Activated CD8-positive, alpha-beta memory T cell treated with anti-CD3 and anti-CD28 coated beads, Interleukin-2, amount 50 U/mL, for 48 hours (primary cell): ENCODE measurements around the gene FXYD3.
A peak's percentile ranks its signal among the peaks of the same experiment; 100 is the strongest.

Experiments used
- DNase-seq: peaks from one replicate; pipeline ENCODE4 v3.0.0-alpha.2; 2020

Gene FXYD3

DNA sequence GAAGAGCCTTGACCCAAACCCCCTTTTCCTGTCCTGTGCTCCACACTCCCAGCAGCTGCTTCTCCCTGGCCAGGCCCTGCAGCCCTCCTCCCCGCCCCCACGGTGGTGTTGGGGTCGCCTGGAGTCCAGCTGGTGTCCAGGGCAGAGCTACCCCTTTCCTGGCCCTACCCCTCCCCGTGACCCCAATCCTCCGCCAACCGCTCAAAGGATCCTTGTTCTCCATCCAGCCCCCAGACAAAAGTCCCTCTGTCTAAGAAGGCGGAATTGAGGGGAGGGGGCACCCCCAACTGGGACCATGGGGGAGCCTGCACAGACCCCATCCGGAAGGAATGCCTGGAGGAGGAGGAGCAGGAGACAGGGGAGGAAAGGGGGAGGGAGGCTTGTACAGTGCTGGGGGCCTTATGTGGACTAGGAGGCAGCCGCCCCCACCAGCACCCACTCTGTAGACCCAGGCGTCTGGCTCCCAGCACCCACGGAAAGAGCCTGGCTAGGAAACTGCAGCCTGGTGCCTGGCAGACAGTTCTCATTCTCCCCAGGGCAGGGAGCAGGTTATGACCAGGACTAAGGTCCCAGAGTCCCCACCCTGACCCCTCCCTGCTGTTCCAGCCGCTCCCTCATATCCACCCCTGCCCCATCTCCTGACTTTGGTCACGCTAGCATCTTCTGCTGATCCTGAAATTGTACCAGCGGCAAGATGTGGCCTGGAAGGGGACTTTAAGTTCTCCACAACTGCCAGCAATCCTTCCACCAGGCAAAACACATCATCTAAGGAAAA, at the start of gene FXYD3:
TSS of gene FXYD3 (plus strand) at position 647 of the 775 bp plus-strand sequence. CDS start 3,554 bp downstream, outside the sequence.
- no peak for DNase-seq

DNA sequence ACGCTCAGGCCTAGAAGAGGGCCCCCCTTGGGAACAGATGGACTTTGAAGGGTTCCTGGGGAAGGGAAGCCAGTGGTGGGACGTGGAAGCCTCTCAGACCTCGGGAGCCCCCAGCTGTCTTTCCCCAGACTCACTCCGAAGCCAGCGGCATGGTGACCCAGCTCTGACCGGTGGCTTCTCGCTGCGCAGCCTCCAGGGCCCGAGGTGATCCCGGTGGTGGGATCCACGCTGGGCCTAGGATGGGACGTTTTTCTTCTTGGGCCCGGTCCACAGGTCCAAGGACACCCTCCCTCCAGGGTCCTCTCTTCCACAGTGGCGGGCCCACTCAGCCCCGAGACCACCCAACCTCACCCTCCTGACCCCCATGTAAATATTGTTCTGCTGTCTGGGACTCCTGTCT, 49.5 kb upstream of the FXYD3 start:
- no peak for DNase-seq

- peak; percentile 99 for DNase-seq
These were observed 48.7 kb upstream of the FXYD3 start for GRCh38 chr19:35066691-35067563.

DNA sequence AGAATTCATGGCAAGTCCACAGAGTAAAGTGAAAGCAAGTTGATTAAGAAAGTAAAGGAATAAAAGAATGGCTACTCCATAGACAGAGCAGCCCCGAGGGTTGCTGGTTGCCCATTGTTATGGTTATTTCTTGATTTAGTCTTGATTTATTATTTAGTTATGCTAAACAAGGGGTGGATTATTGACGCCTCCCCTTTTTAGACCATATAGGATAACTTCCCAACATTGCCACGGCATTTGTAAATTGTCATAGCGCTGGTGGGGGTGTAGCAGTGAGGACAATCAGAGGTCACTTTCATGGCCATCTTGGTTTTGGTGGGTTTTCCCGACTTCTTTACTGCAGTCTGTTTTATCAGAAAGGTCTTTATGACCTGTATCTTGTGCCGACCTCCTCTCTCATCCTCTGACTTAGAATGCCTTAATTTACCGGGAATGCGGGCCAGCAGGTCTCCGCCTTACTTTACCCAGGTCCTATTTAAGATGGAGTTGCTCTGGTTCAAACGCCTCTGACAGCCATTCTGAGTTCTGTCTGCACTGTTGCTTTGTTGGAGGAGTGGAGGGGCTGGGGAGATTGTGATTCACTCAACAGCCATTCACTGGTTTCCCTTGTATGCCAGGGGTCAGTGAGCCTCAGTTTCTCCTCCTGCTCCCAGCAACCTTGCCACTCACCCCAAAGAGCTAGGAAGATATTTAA, 46.5 kb upstream of the FXYD3 start:
- DNase-seq = no peak

GRCh38 chr19:35069696-35070095, 45.9 kb upstream of the FXYD3 start:
- no peak for DNase-seq

- no peak for DNase-seq
These were observed 45.2 kb upstream of the FXYD3 start for GRCh38 chr19:35070471-35070870.

DNA sequence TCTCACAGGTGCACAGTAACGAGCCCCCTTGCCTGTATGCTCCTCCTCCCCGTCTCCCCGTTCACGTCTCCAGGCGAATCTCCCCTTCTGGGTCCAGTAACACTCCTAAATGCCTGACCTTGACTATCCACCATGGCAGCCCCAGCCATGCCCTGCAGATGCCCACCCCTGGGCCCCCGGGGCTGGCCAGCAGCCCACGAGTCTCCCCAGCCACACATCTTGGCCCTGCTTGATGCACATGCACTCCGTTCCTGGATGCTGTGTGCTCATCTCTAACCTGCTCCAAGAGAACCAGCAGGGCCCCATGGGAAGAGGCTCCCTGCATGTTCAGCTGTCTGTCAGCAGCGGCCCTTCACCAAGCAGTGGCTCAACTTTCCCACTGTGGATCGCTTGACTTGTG, 42.1 kb upstream of the FXYD3 start:
- DNase-seq = no peak

DNA sequence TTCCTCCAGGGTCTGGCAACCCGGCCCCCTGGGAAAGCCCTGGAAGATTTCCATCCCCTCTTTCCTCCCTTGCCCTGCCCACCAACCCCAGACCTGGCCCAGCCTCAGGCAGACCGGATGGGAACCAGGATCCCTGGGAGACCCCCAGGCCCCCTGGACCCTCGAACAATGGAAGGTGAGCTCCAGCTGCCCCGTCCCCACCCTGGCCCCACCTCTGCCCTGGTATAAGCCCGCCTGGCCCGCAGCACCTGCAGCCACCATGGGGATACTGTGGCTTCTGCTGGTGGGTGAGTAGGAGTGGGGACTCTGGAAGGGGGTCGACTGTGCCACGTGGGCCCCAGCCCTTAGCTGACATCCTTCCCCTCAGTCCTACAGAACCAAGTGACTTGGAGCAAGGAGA, 41.7 kb upstream of the FXYD3 start:
- no peak for DNase-seq

- DNase-seq = no peak
These were observed 41.0 kb upstream of the FXYD3 start for GRCh38 chr19:35074426-35075201.

- no peak for DNase-seq
These were observed 40.2 kb upstream of the FXYD3 start for GRCh38 chr19:35075202-35076025.

- no peak for DNase-seq
These were observed 39.6 kb upstream of the FXYD3 start for GRCh38 chr19:35076026-35076370.

DNA sequence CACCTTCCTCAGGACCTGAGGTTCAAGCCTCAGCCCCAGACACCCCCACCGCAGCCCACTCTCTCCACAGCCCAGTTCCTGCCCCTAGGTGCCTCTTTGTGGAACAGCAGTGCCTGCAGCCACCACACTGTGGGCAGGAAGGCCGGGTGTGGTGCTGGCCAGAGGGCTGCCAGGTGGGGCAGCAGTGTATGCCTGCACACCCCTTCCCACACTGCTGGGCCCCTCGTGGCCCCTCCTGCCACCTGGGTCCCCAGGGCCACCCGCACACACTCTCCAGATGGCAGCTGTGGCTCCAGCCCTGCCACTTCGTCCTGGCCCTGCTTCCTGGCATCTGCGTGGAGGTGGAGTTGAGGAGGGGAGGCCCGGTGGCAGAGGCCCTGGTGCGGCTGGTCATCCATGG, 39.0 kb upstream of the FXYD3 start:
- no peak for DNase-seq

GRCh38 chr19:35077411-35078223, 38.0 kb upstream of the FXYD3 start:
- DNase-seq = no peak

- no peak for DNase-seq
These were observed 35.8 kb upstream of the FXYD3 start for GRCh38 chr19:35079826-35080225.

DNA sequence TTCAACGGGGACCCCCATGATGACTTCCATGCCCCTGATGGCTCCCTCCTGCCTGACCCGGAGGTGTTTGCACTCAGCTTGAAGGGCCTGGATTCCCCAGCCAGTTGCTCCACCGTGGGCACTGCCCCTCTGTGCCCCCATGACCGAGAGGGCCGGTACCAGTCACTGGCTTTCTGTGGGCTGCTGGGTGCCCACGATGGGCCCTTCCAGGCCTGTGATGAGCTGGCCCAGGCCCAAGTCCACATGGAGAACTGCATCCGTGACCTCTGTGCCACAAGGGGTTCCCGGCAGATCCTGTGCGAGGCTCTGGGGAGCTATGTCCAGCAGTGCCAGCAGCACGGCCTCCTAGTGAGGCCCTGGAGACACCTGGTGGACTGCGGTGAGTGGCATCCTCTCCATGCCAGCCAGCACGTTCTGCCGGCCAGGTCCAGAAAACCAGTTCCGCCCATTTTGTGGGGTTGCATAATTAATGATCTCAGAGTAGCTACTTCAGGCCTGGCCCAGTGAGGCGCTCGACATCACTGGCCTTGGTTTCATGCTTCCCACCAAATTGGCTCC, 34.9 kb upstream of the FXYD3 start:
- DNase-seq = no peak

GRCh38 chr19:35081201-35081600, 34.4 kb upstream of the FXYD3 start:
- no peak for DNase-seq

DNA sequence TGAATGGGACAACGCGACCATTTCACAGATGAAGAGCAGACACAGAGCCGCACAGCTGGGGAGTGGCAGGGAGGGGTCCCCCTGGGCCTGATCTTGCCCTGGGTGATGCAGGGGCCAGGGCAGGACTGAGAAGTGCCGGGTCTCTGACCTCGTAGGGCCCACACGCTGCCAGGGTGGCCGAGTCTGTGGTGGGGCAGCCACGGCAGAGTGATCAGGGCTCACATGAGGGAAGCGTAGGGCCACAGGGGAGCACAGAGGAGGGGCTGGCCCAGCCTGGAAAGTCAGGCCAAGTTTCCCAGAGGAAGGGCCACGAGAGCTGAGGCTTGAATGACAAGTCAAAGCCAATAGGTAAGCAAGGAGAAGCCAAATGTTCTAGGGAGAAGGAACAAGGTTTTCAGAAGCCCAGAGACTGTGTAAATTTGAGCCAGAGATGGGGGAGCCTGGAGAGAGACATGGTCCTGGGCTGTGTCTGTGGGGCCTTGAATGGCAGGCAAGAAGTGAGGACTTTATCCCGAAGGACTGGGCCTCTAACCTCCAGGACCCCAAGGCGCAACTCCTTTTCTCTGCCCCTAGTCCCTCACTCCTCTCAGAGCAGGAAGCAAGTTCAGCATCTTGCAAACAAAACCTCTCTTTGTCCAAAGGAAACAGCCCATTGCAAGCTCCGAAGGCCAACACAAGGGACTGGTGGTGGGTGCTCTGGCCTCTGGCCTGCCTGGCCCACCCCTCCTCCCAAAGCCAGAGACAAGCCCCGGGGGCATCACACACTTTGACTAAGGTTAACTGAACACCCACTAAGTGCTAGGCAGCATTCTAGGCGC, 31.7 kb upstream of the FXYD3 start:
- no peak for DNase-seq

DNA sequence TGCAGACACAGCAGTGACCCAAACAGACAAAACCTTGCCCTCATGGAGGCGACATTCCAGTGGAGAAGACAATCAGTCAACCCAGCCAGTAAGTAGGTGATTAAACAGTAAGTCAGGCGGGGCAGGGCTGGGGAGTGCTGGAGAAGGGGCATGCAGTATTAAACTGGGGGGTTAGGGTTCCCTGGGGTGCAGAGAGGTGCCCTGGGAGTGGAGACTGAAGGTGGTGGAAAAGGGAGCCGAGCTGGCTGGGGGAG, 31.2 kb upstream of the FXYD3 start:
- DNase-seq = no peak

- no peak for DNase-seq
These were observed 29.7 kb upstream of the FXYD3 start for GRCh38 chr19:35085947-35086346.

- no peak for DNase-seq
These were observed 29.2 kb upstream of the FXYD3 start for GRCh38 chr19:35086455-35086854.
